ENCODE measurements around the gene TBC1D22A.

DNA sequence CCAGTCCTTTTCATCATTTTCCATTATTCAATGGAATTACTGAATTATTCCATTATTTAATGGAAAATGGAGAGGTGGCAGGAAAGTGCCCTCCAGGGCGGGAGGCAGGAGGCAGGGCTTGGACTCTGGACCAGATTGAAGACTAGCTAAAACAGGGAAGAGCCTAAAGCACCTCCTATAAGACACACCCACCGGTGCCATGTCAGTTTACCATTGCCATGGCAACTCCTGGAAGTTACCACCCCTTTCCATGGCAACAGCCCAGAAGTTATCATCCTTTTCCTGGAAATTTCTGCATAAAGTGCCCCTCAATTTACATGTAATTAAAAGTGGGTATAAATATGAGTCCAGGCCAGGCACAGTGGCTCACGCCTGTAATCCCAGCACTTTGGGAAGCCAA, 443.7 kb downstream of the TBC1D22A start:
- TF ChIP-seq, protein P1, sequence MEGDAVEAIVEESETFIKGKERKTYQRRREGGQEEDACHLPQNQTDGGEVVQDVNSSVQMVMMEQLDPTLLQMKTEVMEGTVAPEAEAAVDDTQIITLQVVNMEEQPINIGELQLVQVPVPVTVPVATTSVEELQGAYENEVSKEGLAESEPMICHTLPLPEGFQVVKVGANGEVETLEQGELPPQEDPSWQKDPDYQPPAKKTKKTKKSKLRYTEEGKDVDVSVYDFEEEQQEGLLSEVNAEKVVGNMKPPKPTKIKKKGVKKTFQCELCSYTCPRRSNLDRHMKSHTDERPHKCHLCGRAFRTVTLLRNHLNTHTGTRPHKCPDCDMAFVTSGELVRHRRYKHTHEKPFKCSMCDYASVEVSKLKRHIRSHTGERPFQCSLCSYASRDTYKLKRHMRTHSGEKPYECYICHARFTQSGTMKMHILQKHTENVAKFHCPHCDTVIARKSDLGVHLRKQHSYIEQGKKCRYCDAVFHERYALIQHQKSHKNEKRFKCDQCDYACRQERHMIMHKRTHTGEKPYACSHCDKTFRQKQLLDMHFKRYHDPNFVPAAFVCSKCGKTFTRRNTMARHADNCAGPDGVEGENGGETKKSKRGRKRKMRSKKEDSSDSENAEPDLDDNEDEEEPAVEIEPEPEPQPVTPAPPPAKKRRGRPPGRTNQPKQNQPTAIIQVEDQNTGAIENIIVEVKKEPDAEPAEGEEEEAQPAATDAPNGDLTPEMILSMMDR (IDR thresholded peaks at IDR 0.05): no peak
- TF ChIP-seq POLR2A (IDR thresholded peaks at IDR 0.05): no peak

All from right lobe of liver (tissue), 4 donors.